ENCODE measurements around the gene IL18. TPM values are rescaled to one million over a fixed set of nuclear protein-coding genes. Genes with fewer than 3 reads are reported as not detected.

IL18 gene
- total and polyA plus RNA-seq, 7 experiments from 2014 or later, result 0.32 to 8.3 (median 0.72) TPM; not detected in 3

- no peak overlapping the region for H3K4me3 Mint-ChIP-seq
- Histone ChIP-seq H3K27ac (ENCODE audit: low read depth, low read length) (no peak overlapping the region), H3K36me3 (ENCODE audit: control insufficient read depth in 2 of 3, insufficient read depth in 3 of 3, low read length in 3 of 3) (no peaks in the 10 kb centered on the region), H3K4me1 (ENCODE audit: control insufficient read depth in 2 of 2, insufficient read depth in 2 of 2, low read length in 2 of 2) (no peaks in the 10 kb centered on the region), H3K4me3 (ENCODE audit: low read length) (no peak overlapping the region), H3K9me3 (ENCODE audit: control insufficient read depth in 2 of 3, low read length in 3 of 3) (no peaks in the 10 kb centered on the region), H3K27me3 (ENCODE audit: control insufficient read depth in 2 of 2, insufficient read depth in 2 of 2, low read length in 2 of 2) (no peaks in the 10 kb centered on the region)
- H3K36me3 Mint-ChIP-seq, result peaks cover 0 to 9% (median 0%) of the 10 kb centered on the region in 5 donors
- no peak for ATAC-seq
- ChIA-PET POLR2A (interaction anchor here (0.7 kb wide), 1 partner anchor 138 kb away, joined by 4 read pairs; no protein-coding TSS in a partner anchor), CTCF (interaction anchor here (1.3 kb wide), 1 partner anchor 18 kb away, joined by 3 read pairs; no protein-coding TSS in a partner anchor)
- peaks cover 0 to 1% (median 0%) of the 10 kb centered on the region in 11 donors for H3K9me3 Mint-ChIP-seq
- no peak overlapping the region for H3K27ac Mint-ChIP-seq
- no peaks in the 10 kb centered on the region for H3K27me3 Mint-ChIP-seq
- DNase-seq, result no peak
- peaks cover 0 to 21% (median 8%) of the 10 kb centered on the region in 7 donors for H3K4me1 Mint-ChIP-seq
- intact Hi-C loops (cut with micrococcal nuclease), result no loop called here
Measured at GRCh38 chr11:112114460-112114859, 49.4 kb downstream of the IL18 start.

- no peaks in the 10 kb centered on the region for H3K27me3 Mint-ChIP-seq
- H3K27ac Mint-ChIP-seq, result no peak overlapping the region
- intact Hi-C loops (cut with micrococcal nuclease), result loop anchor here (1.0 to 2.0 kb wide), 5 partner anchors 61 to 1175 kb away; partner anchors contain the start of gene BCO2 (in 1 of the 2)
- ChIA-PET POLR2A (interaction anchor here (0.7 kb wide), 1 partner anchor 138 kb away, joined by 4 read pairs; no protein-coding TSS in a partner anchor), CTCF (interaction anchor here (0.7 to 1.3 kb wide), 6 partner anchors 8 to 1766 kb away, joined by 3 to 6 read pairs (median 4); no protein-coding TSS in a partner anchor)
- no peaks in the 10 kb centered on the region for H3K4me1 ChIP-seq (ENCODE audit: control insufficient read depth in 2 of 2, insufficient read depth in 2 of 2, low read length in 2 of 2)
- H3K27ac ChIP-seq (ENCODE audit: low read depth, low read length), result no peak overlapping the region
- no peaks in the 10 kb centered on the region for H3K27me3 ChIP-seq (ENCODE audit: control insufficient read depth in 2 of 2, insufficient read depth in 2 of 2, low read length in 2 of 2)
- ATAC-seq (peak; percentile 76), DNase-seq (peak in 6 of 9 donors; percentile 17 to 46 (median 30))
- H3K36me3 ChIP-seq (ENCODE audit: control insufficient read depth in 2 of 3, insufficient read depth in 3 of 3, low read length in 3 of 3), result no peaks in the 10 kb centered on the region
- H3K9me3 Mint-ChIP-seq, result peaks cover 0 to 1% (median 0%) of the 10 kb centered on the region in 11 donors
- H3K4me3 ChIP-seq (ENCODE audit: low read length), result no peak overlapping the region
- peaks cover 0 to 21% (median 8%) of the 10 kb centered on the region in 7 donors for H3K4me1 Mint-ChIP-seq
- peak overlapping the region in 1 of 10 donors; percentile 4 for H3K4me3 Mint-ChIP-seq
- H3K36me3 Mint-ChIP-seq, result peaks cover 0 to 9% (median 0%) of the 10 kb centered on the region in 5 donors
- H3K9me3 ChIP-seq (ENCODE audit: control insufficient read depth in 2 of 3, low read length in 3 of 3), result no peaks in the 10 kb centered on the region
Measured at GRCh38 chr11:112113539-112114457, 50.1 kb downstream of the IL18 start.

GRCh38 chr11:112106070-112106469 lies 57.8 kb downstream of the IL18 start:
- no peak overlapping the region for H3K4me3 Mint-ChIP-seq
- ChIA-PET CTCF (no interaction called here), POLR2A (no interaction called here)
- peaks cover 0 to 10% (median 0%) of the 10 kb centered on the region in 5 donors for H3K36me3 Mint-ChIP-seq
- no peaks in the 10 kb centered on the region for H3K4me1 Mint-ChIP-seq
- no peaks in the 10 kb centered on the region for H3K4me1 ChIP-seq (ENCODE audit: control insufficient read depth in 2 of 2, insufficient read depth in 2 of 2, low read length in 2 of 2)
- H3K36me3 ChIP-seq (ENCODE audit: control insufficient read depth in 2 of 3, insufficient read depth in 3 of 3, low read length in 3 of 3), result no peaks in the 10 kb centered on the region
- no peak overlapping the region for H3K27ac Mint-ChIP-seq
- DNase-seq (no peak), ATAC-seq (no peak)
- H3K27ac ChIP-seq (ENCODE audit: low read depth, low read length), result no peak overlapping the region
- H3K4me3 ChIP-seq (ENCODE audit: low read length), result no peak overlapping the region
- H3K27me3 ChIP-seq (ENCODE audit: control insufficient read depth in 2 of 2, insufficient read depth in 2 of 2, low read length in 2 of 2), result no peaks in the 10 kb centered on the region
- no peaks in the 10 kb centered on the region for H3K9me3 ChIP-seq (ENCODE audit: control insufficient read depth in 2 of 3, low read length in 3 of 3)
- H3K27me3 Mint-ChIP-seq, result no peaks in the 10 kb centered on the region
- intact Hi-C loops (cut with micrococcal nuclease), result no loop called here
- H3K9me3 Mint-ChIP-seq, result peaks cover 0 to 1% (median 0%) of the 10 kb centered on the region in 11 donors

GRCh38 chr11:112103446-112103845 lies 60.4 kb downstream of the IL18 start:
- no peak overlapping the region for H3K4me3 Mint-ChIP-seq
- H3K4me1 Mint-ChIP-seq, result peaks cover 0 to 3% (median 0%) of the 10 kb centered on the region in 7 donors
- CTCF ChIA-PET, result interaction anchor here (0.6 to 0.8 kb wide), 2 partner anchors 9 to 270 kb away, joined by 3 read pairs; no protein-coding TSS in a partner anchor
- peaks cover 0 to 21% (median 0%) of the 10 kb centered on the region in 5 donors for H3K36me3 Mint-ChIP-seq
- no peaks in the 10 kb centered on the region for H3K36me3 ChIP-seq (ENCODE audit: control insufficient read depth in 2 of 3, insufficient read depth in 3 of 3, low read length in 3 of 3)
- no peaks in the 10 kb centered on the region for H3K9me3 Mint-ChIP-seq
- no peaks in the 10 kb centered on the region for H3K27me3 Mint-ChIP-seq
- peak overlapping the region in 1 of 9 donors; percentile 10 for H3K27ac Mint-ChIP-seq
- intact Hi-C loops (cut with micrococcal nuclease), result no loop called here
- no peak for DNase-seq
- POLR2A ChIA-PET, result interaction anchor here (0.6 kb wide), 1 partner anchor 9 kb away, joined by 3 read pairs; no protein-coding TSS in a partner anchor
- H3K4me1 ChIP-seq (ENCODE audit: control insufficient read depth in 2 of 2, insufficient read depth in 2 of 2, low read length in 2 of 2), result no peaks in the 10 kb centered on the region
- H3K27me3 ChIP-seq (ENCODE audit: control insufficient read depth in 2 of 2, insufficient read depth in 2 of 2, low read length in 2 of 2), result no peaks in the 10 kb centered on the region
- no peak overlapping the region for H3K4me3 ChIP-seq (ENCODE audit: low read length)
- H3K9me3 ChIP-seq (ENCODE audit: control insufficient read depth in 2 of 3, low read length in 3 of 3), result no peaks in the 10 kb centered on the region
- H3K27ac ChIP-seq (ENCODE audit: low read depth, low read length), result no peak overlapping the region
- no peak for ATAC-seq

- H3K27ac Mint-ChIP-seq, result no peak overlapping the region
- ChIA-PET POLR2A (no interaction called here), CTCF (no interaction called here)
- H3K27ac ChIP-seq (ENCODE audit: low read depth, low read length), result no peak overlapping the region
- intact Hi-C loops (cut with micrococcal nuclease), result no loop called here
- ATAC-seq, result no peak
- H3K36me3 Mint-ChIP-seq, result peaks cover 1 to 29% (median 10%) of the 10 kb centered on the region in 5 donors
- no peak overlapping the region for H3K4me3 ChIP-seq (ENCODE audit: low read length)
- no peaks in the 10 kb centered on the region for H3K27me3 Mint-ChIP-seq
- H3K9me3 Mint-ChIP-seq, result no peaks in the 10 kb centered on the region
- H3K4me1 ChIP-seq (ENCODE audit: control insufficient read depth in 2 of 2, insufficient read depth in 2 of 2, low read length in 2 of 2), result no peaks in the 10 kb centered on the region
- no peak overlapping the region for H3K4me3 Mint-ChIP-seq
- no peaks in the 10 kb centered on the region for H3K9me3 ChIP-seq (ENCODE audit: control insufficient read depth in 2 of 3, low read length in 3 of 3)
- peaks cover 0 to 21% (median 0%) of the 10 kb centered on the region in 3 experiments for H3K36me3 ChIP-seq (ENCODE audit: control insufficient read depth in 2 of 3, insufficient read depth in 3 of 3, low read length in 3 of 3)
- H3K4me1 Mint-ChIP-seq, result peaks cover 0 to 4% (median 0%) of the 10 kb centered on the region in 7 donors
- no peak for DNase-seq
- no peaks in the 10 kb centered on the region for H3K27me3 ChIP-seq (ENCODE audit: control insufficient read depth in 2 of 2, insufficient read depth in 2 of 2, low read length in 2 of 2)
Measured at GRCh38 chr11:112100462-112100861, 63.4 kb downstream of the IL18 start.

GRCh38 chr11:112097734-112098528 lies 66.0 kb downstream of the IL18 start:
- ATAC-seq (no peak), DNase-seq (no peak)
- H3K4me1 Mint-ChIP-seq, result peaks cover 0 to 4% (median 0%) of the 10 kb centered on the region in 7 donors
- no peak overlapping the region for H3K4me3 Mint-ChIP-seq
- CTCF ChIA-PET, result no interaction called here
- Histone ChIP-seq H3K4me1 (ENCODE audit: control insufficient read depth in 2 of 2, insufficient read depth in 2 of 2, low read length in 2 of 2) (no peaks in the 10 kb centered on the region), H3K36me3 (ENCODE audit: control insufficient read depth in 2 of 3, insufficient read depth in 3 of 3, low read length in 3 of 3) (peaks cover 0 to 36% (median 0%) of the 10 kb centered on the region in 3 experiments), H3K27me3 (ENCODE audit: control insufficient read depth in 2 of 2, insufficient read depth in 2 of 2, low read length in 2 of 2) (no peaks in the 10 kb centered on the region), H3K9me3 (ENCODE audit: control insufficient read depth in 2 of 3, low read length in 3 of 3) (no peaks in the 10 kb centered on the region), H3K27ac (ENCODE audit: low read depth, low read length) (no peak overlapping the region), H3K4me3 (ENCODE audit: low read length) (no peak overlapping the region)
- no peaks in the 10 kb centered on the region for H3K9me3 Mint-ChIP-seq
- H3K36me3 Mint-ChIP-seq, result peaks cover 5 to 33% (median 14%) of the 10 kb centered on the region in 5 donors
- POLR2A ChIA-PET, result interaction anchor here (0.6 to 0.7 kb wide), 2 partner anchors 165 to 448 kb away, joined by 3 to 4 read pairs; no protein-coding TSS in a partner anchor
- no peak overlapping the region for H3K27ac Mint-ChIP-seq
- no peaks in the 10 kb centered on the region for H3K27me3 Mint-ChIP-seq
- intact Hi-C loops (cut with micrococcal nuclease), result no loop called here

Data from naive thymus-derived CD4-positive, alpha-beta T cell (primary cell).